PC-3 (cell line): Measurements from ENCODE around the gene MAPK9.

Source experiments
- CTCF ChIP-seq: fragments of 300-600 bp; sonication (generic); conservative IDR thresholded peaks from 2 replicates; pipeline ENCODE4 v1.5.1; 2017; ENCODE audit warnings: antibody characterized with exemption, low read depth, mild to moderate bottlenecking, low read length
- EZH2 ChIP-seq: fragments of 300-600 bp; sonication (generic); IDR thresholded peaks from one replicate; pipeline ENCODE4 v1.6.1; 2017; ENCODE audit warnings: antibody characterized with exemption, mild to moderate bottlenecking, low read length; ENCODE audit not compliant: unreplicated experiment
- EZH2phosphoT487 ChIP-seq: fragments of 300-600 bp; sonication (generic); IDR thresholded peaks from 2 replicates; pipeline ENCODE4 v1.6.1; 2018; ENCODE audit warnings: mild to moderate bottlenecking, antibody characterized with exemption, low read length, borderline replicate concordance

GRCh38 chr5:180315762-180316212 is 23.9 kb upstream of the MAPK9 start:
- TF ChIP-seq CTCF = peak; percentile 87
- no peak for TF ChIP-seq EZH2
- TF ChIP-seq EZH2phosphoT487 = no peak
